Left renal cortex interstitium (tissue), 4 donors: ENCODE data around the gene EDEM3. TPM values are rescaled to one million over a fixed set of nuclear protein-coding genes. Genes with fewer than 3 reads are reported as not detected.

Experiments
- DNase-seq, 4 donors: peaks; one replicate each; pipeline ENCODE4 v3.0.0-alpha.2; 2013; ENCODE audit warnings: low read depth in 4 of 4, low spot score in 2 of 4, missing footprints in 1 of 4
- polyA plus RNA-seq, 4 donors: library from polyadenylated mRNA; unstranded; fragments of 120-200 nt; gene quantifications; one replicate each; pipeline ENCODE4 v1.2.1, GENCODE V29; 2013; ENCODE audit not compliant: insufficient read length in 4 of 4

The EDEM3 gene
- polyA plus RNA-seq, 4 donors: 30.2 to 39.9 (median 32.8) TPM

GRCh38 chr1:184745110-184745509, 9.5 kb downstream of the EDEM3 start:
- no peak for DNase-seq

- no peak for DNase-seq
Observed at GRCh38 chr1:184743062-184743756, 11.4 kb downstream of the EDEM3 start.

GRCh38 chr1:184740344-184740743, 14.3 kb downstream of the EDEM3 start:
- DNase-seq: no peak

- no peak for DNase-seq
Observed at GRCh38 chr1:184739796-184740195, 14.9 kb downstream of the EDEM3 start.

GRCh38 chr1:184739070-184739469, 15.6 kb downstream of the EDEM3 start:
- no peak for DNase-seq

- DNase-seq: no peak
Observed at GRCh38 chr1:184734980-184735379, 19.7 kb downstream of the EDEM3 start.

GRCh38 chr1:184724843-184725242, 29.8 kb downstream of the EDEM3 start:
- DNase-seq: no peak

- DNase-seq: no peak
Observed at GRCh38 chr1:184716158-184716557, 38.5 kb downstream of the EDEM3 start.

- DNase-seq: no peak
Observed at GRCh38 chr1:184709418-184709817, 45.2 kb downstream of the EDEM3 start.

- no peak for DNase-seq
Observed at GRCh38 chr1:184708084-184708676, 46.5 kb downstream of the EDEM3 start.

GRCh38 chr1:184705271-184705670, 49.4 kb downstream of the EDEM3 start:
- no peak for DNase-seq

- no peak for DNase-seq
Observed at GRCh38 chr1:184701816-184702215, 52.8 kb downstream of the EDEM3 start.

- no peak for DNase-seq
Observed at GRCh38 chr1:184698969-184699368, 55.7 kb downstream of the EDEM3 start.

GRCh38 chr1:184698016-184698415, 56.6 kb downstream of the EDEM3 start:
- no peak for DNase-seq

GRCh38 chr1:184696403-184696802, 58.3 kb downstream of the EDEM3 start:
- no peak for DNase-seq

- DNase-seq: no peak
Observed at GRCh38 chr1:184695023-184695422, 59.6 kb downstream of the EDEM3 start.

- no peak for DNase-seq
Observed at GRCh38 chr1:184693011-184693410, 61.6 kb downstream of the EDEM3 start.

- peak; percentile 25 to 55 (median 35) for DNase-seq
Observed at GRCh38 chr1:184691719-184692324, 62.8 kb downstream of the EDEM3 start.

- no peak for DNase-seq
Observed at GRCh38 chr1:184686540-184686939, 68.1 kb downstream of the EDEM3 start.

GRCh38 chr1:184685116-184685515, 69.5 kb downstream of the EDEM3 start:
- DNase-seq: no peak

- no peak for DNase-seq
Observed at GRCh38 chr1:184684285-184685074, 70.2 kb downstream of the EDEM3 start.
